HG02981 (cell line): Measurements from ENCODE around the gene NAALADL2.
"Not testable (repeated sequence)": the region's sequence is repeated elsewhere in the genome, so short reads cannot be mapped to it uniquely, and the experiment has no call there.

Experiments
- ATAC-seq: cut with Tn5 transposase; IDR thresholded peaks from one replicate; pipeline ENCODE4 v1.9.1; 2021; ENCODE audit warnings: mild to moderate bottlenecking, moderate library complexity; ENCODE audit not compliant: unreplicated experiment

The NAALADL2 gene

GRCh38 chr3:175255698-175256097 lies 396.6 kb downstream of the NAALADL2 start:
- ATAC-seq = no peak

- ATAC-seq = no peak
Measured at GRCh38 chr3:175257123-175257522, 398.0 kb downstream of the NAALADL2 start.

- no peak for ATAC-seq
Measured at GRCh38 chr3:175258763-175259162, 399.6 kb downstream of the NAALADL2 start.

GRCh38 chr3:175260145-175260794 lies 401.1 kb downstream of the NAALADL2 start:
- no peak for ATAC-seq

- no peak for ATAC-seq
Measured at GRCh38 chr3:175266478-175266877, 407.3 kb downstream of the NAALADL2 start.

- ATAC-seq = no peak
Measured at GRCh38 chr3:175267121-175267531, 408.0 kb downstream of the NAALADL2 start.

- ATAC-seq = peak; percentile 23
Measured at GRCh38 chr3:175267561-175267960, 408.4 kb downstream of the NAALADL2 start.

GRCh38 chr3:175269394-175269793 lies 410.3 kb downstream of the NAALADL2 start:
- no peak for ATAC-seq

GRCh38 chr3:175270198-175270837 lies 411.2 kb downstream of the NAALADL2 start:
- ATAC-seq = no peak

- ATAC-seq = no peak
Measured at GRCh38 chr3:175270866-175271265, 411.7 kb downstream of the NAALADL2 start.

GRCh38 chr3:175271465-175271864 lies 412.3 kb downstream of the NAALADL2 start:
- ATAC-seq = not testable (repeated sequence)

GRCh38 chr3:175272392-175272791 lies 413.3 kb downstream of the NAALADL2 start:
- no peak for ATAC-seq

GRCh38 chr3:175273573-175273972 lies 414.4 kb downstream of the NAALADL2 start:
- ATAC-seq = no peak

GRCh38 chr3:175274056-175274455 lies 414.9 kb downstream of the NAALADL2 start:
- peak; percentile 66 for ATAC-seq

GRCh38 chr3:175274474-175275218 lies 415.5 kb downstream of the NAALADL2 start:
- ATAC-seq = peak; percentile 47

GRCh38 chr3:175278680-175279079 lies 419.5 kb downstream of the NAALADL2 start:
- ATAC-seq = no peak

GRCh38 chr3:175279457-175279856 lies 420.3 kb downstream of the NAALADL2 start:
- ATAC-seq = no peak

GRCh38 chr3:175279911-175280310 lies 420.8 kb downstream of the NAALADL2 start:
- no peak for ATAC-seq

- ATAC-seq = peak; percentile 97
Measured at GRCh38 chr3:175287361-175287963, 428.3 kb downstream of the NAALADL2 start.

- ATAC-seq = no peak
Measured at GRCh38 chr3:175288621-175289020, 429.5 kb downstream of the NAALADL2 start.

- no peak for ATAC-seq
Measured at GRCh38 chr3:175294793-175295192, 435.7 kb downstream of the NAALADL2 start.
